Articular chondrocyte of knee joint (primary cell): ENCODE measurements around the gene SEC61A1. TPM values are rescaled to one million over a fixed set of nuclear protein-coding genes. Genes with fewer than 3 reads are reported as not detected.

Experiments
- small RNA-seq: library from RNA; depleted of rRNA; stranded (forward); fragments of <200 nt; gene quantifications from one replicate; pipeline ENCODE3, GENCODE V24; 2012
- total RNA-seq: library from RNA; depleted of rRNA; stranded (reverse); fragments of >200 nt; gene quantifications from 2 replicates; pipeline ENCODE4 v1.2.3, GENCODE V29; 2012

The SEC61A1 gene
- 394 and 407 TPM in 2 replicates for total RNA-seq

GRCh38 chr3:128051837-128052594 is at the start of gene SEC61A1:
Gene SEC61A1, plus strand, starts transcription at chr3:128052437. Its CDS starts 116 bp downstream, at chr3:128052553.

Small RNAs within 50 kb of the gene (small RNA-seq; reads per million reads assigned to genes)
- gene RNU2-37P, result not detected

Other genes with a start within 250 kb of the SEC61A1 start
- gene MGLL, start 229.9 kb upstream of the SEC61A1 start, total RNA-seq, result 21.6 and 24.0 TPM in 2 replicates
- under 0.01 TPM in 1 of 2 replicates, not detected in the other for gene KBTBD12, start 137.2 kb upstream of the SEC61A1 start, total RNA-seq
- 31.7 and 35.0 TPM in 2 replicates for gene RUVBL1, start 71.4 kb downstream of the SEC61A1 start, total RNA-seq
- gene EEFSEC, start 101.0 kb downstream of the SEC61A1 start, total RNA-seq, result 4.5 and 6.0 TPM in 2 replicates